Spleen (tissue), 7 donors: ENCODE results near the gene GRM5.

ENCODE experiments used
- POLR2A ChIP-seq, 3 donors: fragments of 450-650 bp; IDR thresholded peaks; one replicate each; pipeline ENCODE4 v1.5.1; 2017; ENCODE audit warnings: antibody characterized with exemption in 3 of 3, mild to moderate bottlenecking in 1 of 3
- TF ChIP-seq, protein P1 (sequence below), 11 experiments: fragments of 200-600 bp in 7 of 11; fragments of 450-650 bp in 4 of 11; sonication (generic) in 4 of 11; IDR thresholded peaks in 8 of 11; conservative IDR thresholded peaks in 3 of 11; 1 replicate in 7 of 11; 2 replicates in 4 of 11; pipeline versions ENCODE4 v1.4.0 to v1.8.0; 2016 to 2021; ENCODE audit warnings: antibody characterized with exemption in 11 of 11, inconsistent platforms in 4 of 11, mild to moderate bottlenecking in 1 of 11
- donor health status: DM: no; HTN: no; CAD: no; lungs with moderate emphysema.
- donor health status: DM: no; HTN: no; CAD: no.
- donor health status: DM: no; HTN: no; CAD: no.

GRCh38 chr11:88655196-88655595, 410.6 kb downstream of the GRM5 start:
- no peak for TF ChIP-seq POLR2A (IDR thresholded peaks at IDR 0.05)
- TF ChIP-seq, protein P1, sequence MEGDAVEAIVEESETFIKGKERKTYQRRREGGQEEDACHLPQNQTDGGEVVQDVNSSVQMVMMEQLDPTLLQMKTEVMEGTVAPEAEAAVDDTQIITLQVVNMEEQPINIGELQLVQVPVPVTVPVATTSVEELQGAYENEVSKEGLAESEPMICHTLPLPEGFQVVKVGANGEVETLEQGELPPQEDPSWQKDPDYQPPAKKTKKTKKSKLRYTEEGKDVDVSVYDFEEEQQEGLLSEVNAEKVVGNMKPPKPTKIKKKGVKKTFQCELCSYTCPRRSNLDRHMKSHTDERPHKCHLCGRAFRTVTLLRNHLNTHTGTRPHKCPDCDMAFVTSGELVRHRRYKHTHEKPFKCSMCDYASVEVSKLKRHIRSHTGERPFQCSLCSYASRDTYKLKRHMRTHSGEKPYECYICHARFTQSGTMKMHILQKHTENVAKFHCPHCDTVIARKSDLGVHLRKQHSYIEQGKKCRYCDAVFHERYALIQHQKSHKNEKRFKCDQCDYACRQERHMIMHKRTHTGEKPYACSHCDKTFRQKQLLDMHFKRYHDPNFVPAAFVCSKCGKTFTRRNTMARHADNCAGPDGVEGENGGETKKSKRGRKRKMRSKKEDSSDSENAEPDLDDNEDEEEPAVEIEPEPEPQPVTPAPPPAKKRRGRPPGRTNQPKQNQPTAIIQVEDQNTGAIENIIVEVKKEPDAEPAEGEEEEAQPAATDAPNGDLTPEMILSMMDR (IDR thresholded peaks at IDR 0.05 in 8 of 11, conservative IDR thresholded peaks at IDR 0.05 in 3 of 11), result no peak
